Suprapubic skin (tissue), 4 donors: Measurements from ENCODE around the gene SF3B2.

Source experiments
- CTCF ChIP-seq, 2 donors: fragments of 200-600 bp in 1 of 2; fragments of 450-650 bp in 1 of 2; sonication (generic) in 1 of 2; IDR thresholded peaks; one replicate each; pipeline ENCODE4 v1.5.1; 2016 to 2019; ENCODE audit warnings: antibody characterized with exemption in 2 of 2, mild to moderate bottlenecking in 1 of 2, moderate library complexity in 1 of 2
- EP300 ChIP-seq: sonication (generic); formaldehyde crosslinking; IDR thresholded peaks from one replicate; pipeline ENCODE4 v1.6.1; 2017; ENCODE audit warnings: antibody characterized with exemption
- POLR2A ChIP-seq, 2 donors: fragments of 450-650 bp; IDR thresholded peaks; one replicate each; pipeline ENCODE4 v1.6.1; 2017; ENCODE audit warnings: antibody characterized with exemption in 2 of 2, mild to moderate bottlenecking in 2 of 2, moderate library complexity in 2 of 2
- POLR2AphosphoS5 ChIP-seq, 3 donors: sonication (generic); formaldehyde crosslinking; IDR thresholded peaks; one replicate each; pipeline ENCODE4 v1.6.1; 2017; ENCODE audit warnings: antibody characterized with exemption in 3 of 3

DNA sequence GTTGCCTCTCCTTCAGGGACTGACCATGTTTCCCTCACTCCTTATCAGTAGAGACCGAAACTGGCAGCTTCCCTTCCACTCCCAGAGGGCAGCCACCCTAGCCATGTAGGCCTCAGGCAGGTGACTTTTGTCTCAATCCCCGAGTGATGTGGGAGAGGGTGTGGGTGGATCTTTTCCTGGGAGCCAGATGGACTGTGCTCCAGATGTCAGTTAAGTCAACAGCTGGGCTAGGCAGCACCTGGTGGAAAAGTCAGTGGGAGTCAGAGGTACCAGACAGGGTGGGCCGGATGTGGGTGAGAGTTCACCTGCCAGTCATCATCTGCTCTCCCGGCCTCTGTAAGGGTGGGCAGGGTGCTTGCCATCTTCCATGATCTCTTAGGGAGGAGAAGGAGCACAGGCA lies 48.0 kb upstream of the SF3B2 start:
- TF ChIP-seq CTCF (IDR thresholded peaks at IDR 0.05) (no peak), POLR2AphosphoS5 (IDR thresholded peaks at IDR 0.05) (no peak), POLR2A (IDR thresholded peaks at IDR 0.05) (no peak), EP300 (no peak)
